Measurements from ENCODE around the gene ADAMTS12. TPM values are rescaled to one million over a fixed set of nuclear protein-coding genes. Genes with fewer than 3 reads are reported as not detected.

Gene ADAMTS12
- total and polyA plus RNA-seq, 2 of the 8 experiments (the other 6 are each of a cell fraction or from before 2014, with no cell fraction given): 6.4 to 12.8 TPM

- FAIRE-seq (no peak), DNase-seq (ENCODE audit: low read depth in 1 of 2, low spot score in 2 of 2) (no peak)
- no peak overlapping the region for H4K8ac ChIP-seq (ENCODE audit: extremely low read depth, insufficient read depth, low read length)
- no peak overlapping the region for H3K14ac ChIP-seq (ENCODE audit: insufficient read length)
- H3K23me2 ChIP-seq (ENCODE audit: low read depth, low read length): peaks cover 7% of the 10 kb centered on the region
- no peak overlapping the region for H3K4me2 ChIP-seq (ENCODE audit: insufficient read depth in 1 of 2, low read depth in 2 of 2, low read length in 2 of 2)
- no peaks in the 10 kb centered on the region for H3K79me1 ChIP-seq (ENCODE audit: low read depth, low read length)
- H3K36me3 ChIP-seq (ENCODE audit: control insufficient read depth in 2 of 4, insufficient read depth in 4 of 4, low read length in 3 of 4): no peaks in the 10 kb centered on the region
- peaks cover 0 to 17% (median 13%) of the 10 kb centered on the region in 4 experiments; a peak in 5 of 7 replicates for H3K27me3 ChIP-seq (replicated peaks in 1 of 4; ENCODE audit: control insufficient read depth in 3 of 4, extremely low read depth in 1 of 4, insufficient read depth in 3 of 4, low read length in 3 of 4)
- no peaks in the 10 kb centered on the region for H3K79me2 ChIP-seq (ENCODE audit: control insufficient read depth in 1 of 2, insufficient read depth in 2 of 2, low read length in 2 of 2)
- WGBS, 2 experiments (ENCODE audit: extremely low coverage in 1 of 2, insufficient coverage in 1 of 2, insufficient read length in 1 of 2, insufficient replicate concordance in 2 of 2, low coverage in 1 of 2, low lambda C conversion rate in 2 of 2, missing lambda C conversion rate in 1 of 2): 92% methylated on average over 1 of the region's 1 CpG; no CpG with 5 or more reads in 1 of the 2 experiments
- H3K27ac ChIP-seq (ENCODE audit: low read depth, low read length): no peak overlapping the region
- CTCF ChIA-PET (ENCODE audit: partially characterized antibody): interaction anchor here (0.7 to 4.6 kb wide), 41 partner anchors 9 to 463 kb away, joined by 3 to 44 read pairs (median 4); partner anchors contain the start of gene ADAMTS12
- H3K4me1 ChIP-seq (replicated peaks in 1 of 4; ENCODE audit: control insufficient read depth in 3 of 4, insufficient read depth in 4 of 4, low read length in 3 of 4): peaks cover 2 to 13% (median 8%) of the 10 kb centered on the region in 4 experiments; a peak in 6 of 7 replicates
- no peak overlapping the region for H2AK5ac ChIP-seq (ENCODE audit: low read depth, low read length)
- no peak overlapping the region for H2BK12ac ChIP-seq (ENCODE audit: low read depth, low read length)
- H4K91ac ChIP-seq (replicated peaks; ENCODE audit: insufficient read length, low read length): no peak overlapping the region
- no peak overlapping the region for H2BK5ac ChIP-seq (ENCODE audit: low read depth, low read length)
- no peaks in the 10 kb centered on the region for H3K9me3 ChIP-seq (ENCODE audit: insufficient read depth in 2 of 2, low read depth in 1 of 2, low read length in 1 of 2)
- no peak for TF ChIP-seq SRF (IDR thresholded peaks at IDR 0.05; ENCODE audit: low read depth, low read length)
- no peak for TF ChIP-seq CBX5 (IDR thresholded peaks at IDR 0.05; ENCODE audit: low read depth, low read length)
- no peak for TF ChIP-seq NRF1 (IDR thresholded peaks at IDR 0.05; ENCODE audit: low read depth, low read length)
- TF ChIP-seq TCF12 (IDR thresholded peaks at IDR 0.05; ENCODE audit: low read depth, low read length): no peak
- no peak for TF ChIP-seq KDM5A (IDR thresholded peaks at IDR 0.05; ENCODE audit: low read length)
- TF ChIP-seq TBP (IDR thresholded peaks at IDR 0.05; ENCODE audit: low read depth, low read length): no peak
- TF ChIP-seq FOSL1 (IDR thresholded peaks at IDR 0.05; ENCODE audit: insufficient read depth, low read depth, low read length): no peak
- H3K4me3 ChIP-seq (ENCODE audit: extremely low read depth in 1 of 4, insufficient read depth in 2 of 4, low read depth in 3 of 4, low read length in 4 of 4): no peak overlapping the region
- H2BK15ac ChIP-seq (ENCODE audit: low read length): no peak overlapping the region
- H3K9ac ChIP-seq (replicated peaks in 1 of 4; ENCODE audit: extremely low read depth in 1 of 4, low read depth in 3 of 4, low read length in 3 of 4): no peak overlapping the region
- H2BK120ac ChIP-seq (replicated peaks; ENCODE audit: low read depth, low read length): no peak overlapping the region
- no peak overlapping the region for H3K4ac ChIP-seq (replicated peaks; ENCODE audit: insufficient read length, low read depth, low read length)
- H3K18ac ChIP-seq (ENCODE audit: extremely low read depth, low read length): no peak overlapping the region
- POLR2A ChIA-PET (ENCODE audit: partially characterized antibody): interaction anchor here (1.9 kb wide), 1 partner anchor 493 kb away, joined by 8 read pairs; the partner anchor contains the start of gene TARS1
- no peak overlapping the region for H3K23ac ChIP-seq (ENCODE audit: insufficient read length)
- no peak overlapping the region for H3K56ac ChIP-seq (replicated peaks; ENCODE audit: insufficient read length, low read depth, low read length)
- H2AFZ ChIP-seq (ENCODE audit: low read length): no peak overlapping the region
- H4K5ac ChIP-seq (ENCODE audit: insufficient read length, low read depth, low read length): no peak overlapping the region
- H4K20me1 ChIP-seq (replicated peaks in 1 of 2; ENCODE audit: control insufficient read depth in 1 of 2, insufficient read depth in 2 of 2, low read length in 2 of 2): no peaks in the 10 kb centered on the region
- H2BK20ac ChIP-seq (ENCODE audit: low read length): no peak overlapping the region
These were observed 42.4 kb upstream of the ADAMTS12 start for GRCh38 chr5:33934176-33934575.

Data from H1 (cell line).